SU-DHL-6 (cell line): ENCODE data around the gene SYTL5.

Experiments used
- H2AFZ ChIP-seq: fragments of 200-600 bp; sonication (generic); 2 replicates; pipeline ENCODE4 v1.6.1; 2014; ENCODE audit warnings: low read depth, mild to moderate bottlenecking, moderate library complexity, mixed read lengths, antibody characterized with exemption, low read length; ENCODE audit not compliant: severe bottlenecking
- H3F3A ChIP-seq: fragments of 200-600 bp; shearing (Covaris generic); 2 replicates; pipeline ENCODE4 v1.6.0; 2016; ENCODE audit warnings: antibody characterized with exemption, mild to moderate bottlenecking; ENCODE audit not compliant: insufficient read depth
- H3K27ac ChIP-seq: fragments of 200-600 bp; sonication (generic); 2 replicates; pipeline ENCODE4 v1.5.1; 2016; ENCODE audit warnings: low read depth, mild to moderate bottlenecking, low read length, moderate library complexity, mixed read lengths
- H3K27me3 ChIP-seq: fragments of 200-600 bp; sonication (generic), shearing (Covaris generic); 2 replicates; pipeline ENCODE4 v1.6.0; 2014; ENCODE audit warnings: mild to moderate bottlenecking, low read length
- H3K36me3 ChIP-seq: fragments of 200-600 bp; sonication (generic); 2 replicates; pipeline ENCODE4 v1.6.1; 2014; ENCODE audit warnings: mild to moderate bottlenecking, low read length, mixed read lengths
- H3K4me2 ChIP-seq: fragments of 300-600, 200-600 bp; shearing (Covaris generic), sonication (generic); 2 replicates; pipeline ENCODE4 v1.6.0; 2014; ENCODE audit warnings: low read length, low read depth, mild to moderate bottlenecking; ENCODE audit not compliant: poor library complexity, severe bottlenecking
- H3K4me3 ChIP-seq: fragments of 200-600 bp; sonication (generic); 2 replicates; pipeline ENCODE4 v1.5.1; 2014; ENCODE audit warnings: antibody characterized with exemption, low read length, mild to moderate bottlenecking, mixed read lengths; ENCODE audit not compliant: insufficient read depth, poor library complexity, severe bottlenecking
- H3K79me2 ChIP-seq: fragments of 200-600 bp; sonication (generic); 2 replicates; pipeline ENCODE4 v1.6.1; 2014; ENCODE audit warnings: mild to moderate bottlenecking, low read length, moderate library complexity; ENCODE audit not compliant: insufficient read depth
- H3K9ac ChIP-seq: fragments of 200-600 bp; sonication (generic); 2 replicates; pipeline ENCODE4 v1.7.0; 2014; ENCODE audit warnings: mild to moderate bottlenecking, low read length
- H3K9me2 ChIP-seq: fragments of 200-600 bp; sonication (generic); replicated peaks from 2 replicates; pipeline ENCODE4 v1.6.1; 2014; ENCODE audit warnings: low read length; ENCODE audit not compliant: insufficient read depth
- H3K9me3 ChIP-seq: fragments of 200-600 bp; sonication (generic); 2 replicates; pipeline ENCODE4 v1.6.1; 2014; ENCODE audit warnings: low read length, mixed read lengths; ENCODE audit not compliant: insufficient read depth
- H4K20me1 ChIP-seq: fragments of 200-600 bp; sonication (generic); 2 replicates; pipeline ENCODE4 v1.6.1; 2014; ENCODE audit warnings: low read depth, mild to moderate bottlenecking, antibody characterized with exemption, low read length, moderate library complexity, mixed read lengths
- CTCF ChIP-seq: fragments of 200-600 bp; sonication (generic); IDR thresholded peaks from one replicate; pipeline ENCODE4 v1.5.1; 2017; ENCODE audit warnings: antibody characterized with exemption, mild to moderate bottlenecking, low read length, moderate library complexity; ENCODE audit not compliant: insufficient read depth, poor library complexity, severe bottlenecking
- EZH2phosphoT487 ChIP-seq: fragments of 200-600 bp; sonication (generic), shearing (Covaris generic); conservative IDR thresholded peaks from 2 replicates; pipeline ENCODE4 v1.6.1; 2018; ENCODE audit warnings: mild to moderate bottlenecking, antibody characterized with exemption, low read length, moderate library complexity, mixed read lengths

SYTL5 gene

GRCh38 chrX:37976153-37976552 lies 30.2 kb upstream of the SYTL5 start:
- H3K27me3 ChIP-seq = no peaks in the 10 kb centered on the region
- no peaks in the 10 kb centered on the region for H3F3A ChIP-seq
- TF ChIP-seq CTCF = no peak
- no peak for TF ChIP-seq EZH2phosphoT487
- no peak overlapping the region for H3K27ac ChIP-seq
- no peaks in the 10 kb centered on the region for H3K9me3 ChIP-seq
- H3K9ac ChIP-seq = no peak overlapping the region
- no peaks in the 10 kb centered on the region for H3K79me2 ChIP-seq
- H3K4me3 ChIP-seq = no peak overlapping the region
- H3K4me2 ChIP-seq = no peak overlapping the region
- H2AFZ ChIP-seq = no peak overlapping the region
- no peaks in the 10 kb centered on the region for H3K36me3 ChIP-seq
- H3K9me2 ChIP-seq = no peaks in the 10 kb centered on the region
- H4K20me1 ChIP-seq = no peaks in the 10 kb centered on the region

GRCh38 chrX:37984880-37985279 lies 21.5 kb upstream of the SYTL5 start:
- Histone ChIP-seq H3K9me3 (no peaks in the 10 kb centered on the region), H3K9me2 (no peaks in the 10 kb centered on the region), H3K27ac (no peak overlapping the region), H3K79me2 (no peaks in the 10 kb centered on the region), H3K36me3 (no peaks in the 10 kb centered on the region), H2AFZ (no peak overlapping the region), H3K27me3 (no peaks in the 10 kb centered on the region), H3F3A (no peaks in the 10 kb centered on the region), H3K4me2 (no peak overlapping the region), H3K4me3 (no peak overlapping the region), H4K20me1 (no peaks in the 10 kb centered on the region), H3K9ac (no peak overlapping the region)
- no peak for TF ChIP-seq CTCF
- TF ChIP-seq EZH2phosphoT487 = no peak

GRCh38 chrX:37986893-37987292 lies 19.5 kb upstream of the SYTL5 start:
- no peaks in the 10 kb centered on the region for H3K79me2 ChIP-seq
- no peak overlapping the region for H3K4me3 ChIP-seq
- no peaks in the 10 kb centered on the region for H3K9me3 ChIP-seq
- no peak overlapping the region for H3K4me2 ChIP-seq
- TF ChIP-seq CTCF (no peak), EZH2phosphoT487 (no peak)
- H4K20me1 ChIP-seq = no peaks in the 10 kb centered on the region
- H3K27me3 ChIP-seq = no peaks in the 10 kb centered on the region
- no peaks in the 10 kb centered on the region for H3K9me2 ChIP-seq
- H3K36me3 ChIP-seq = no peaks in the 10 kb centered on the region
- H3K27ac ChIP-seq = no peak overlapping the region
- no peaks in the 10 kb centered on the region for H3F3A ChIP-seq
- no peak overlapping the region for H3K9ac ChIP-seq
- no peak overlapping the region for H2AFZ ChIP-seq
